Liver (tissue), 9 donors: ENCODE measurements around the gene MOGAT3. TPM values are rescaled to one million over a fixed set of nuclear protein-coding genes. Genes with fewer than 3 reads are reported as not detected.

ENCODE experiments used
- DNase-seq: peaks from one replicate; pipeline ENCODE4 v3.0.0-alpha.2; 2017; ENCODE audit warnings: low spot score
- H3K27ac ChIP-seq, 2 donors: one replicate each; pipeline ENCODE4 v1.7.0; 2013; ENCODE audit warnings: inconsistent platforms in 2 of 2, low read length in 2 of 2, control low read depth in 1 of 2, low read depth in 1 of 2, mild to moderate bottlenecking in 1 of 2
- H3K27me3 ChIP-seq, 4 donors: one replicate each; pipeline versions ENCODE4 v1.6.1 to v1.7.0; 2013; ENCODE audit warnings: low read length in 3 of 4, inconsistent platforms in 1 of 4, mild to moderate bottlenecking in 1 of 4, moderate library complexity in 1 of 4; ENCODE audit not compliant: control insufficient read depth in 4 of 4, insufficient read depth in 4 of 4
- H3K36me3 ChIP-seq, 4 donors: one replicate each; pipeline versions ENCODE4 v1.6.1 to v1.7.0; 2013; ENCODE audit warnings: low read length in 3 of 4, mild to moderate bottlenecking in 3 of 4, low read depth in 1 of 4, moderate library complexity in 1 of 4; ENCODE audit not compliant: control insufficient read depth in 4 of 4, insufficient read depth in 3 of 4
- H3K4me1 ChIP-seq, 4 donors: one replicate each; pipeline versions ENCODE4 v1.6.1 to v1.7.0; 2013; ENCODE audit warnings: low read length in 3 of 4, mild to moderate bottlenecking in 3 of 4, moderate library complexity in 1 of 4; ENCODE audit not compliant: control insufficient read depth in 4 of 4, insufficient read depth in 4 of 4
- H3K4me3 ChIP-seq, 3 donors: one replicate each; pipeline versions ENCODE4 v1.6.1 to v1.7.0; 2013; ENCODE audit warnings: low read length in 3 of 3, control low read depth in 1 of 3, low read depth in 1 of 3, mild to moderate bottlenecking in 1 of 3
- H3K9ac ChIP-seq, 2 donors: one replicate each; pipeline ENCODE4 v1.7.0; 2013; ENCODE audit warnings: low read length in 2 of 2, mild to moderate bottlenecking in 2 of 2, moderate library complexity in 2 of 2, control low read depth in 1 of 2, low read depth in 1 of 2
- H3K9me3 ChIP-seq, 4 donors: one replicate each; pipeline versions ENCODE4 v1.6.1 to v1.7.0; 2013; ENCODE audit warnings: low read length in 3 of 4; ENCODE audit not compliant: control insufficient read depth in 4 of 4
- ATF3 ChIP-seq: IDR thresholded peaks from 2 replicates; pipeline ENCODE4 v1.6.1; 2016; ENCODE audit warnings: antibody characterized with exemption
- CTCF ChIP-seq: fragments of 150-350 bp; IDR thresholded peaks from 2 replicates; pipeline ENCODE4 v1.5.1; 2017; ENCODE audit warnings: improper control_type of control experiment, low read depth, low read length; ENCODE audit not compliant: missing input control
- EGR1 ChIP-seq, 2 donors: IDR thresholded peaks; 2 replicates each; pipeline ENCODE4 v1.6.1; 2016 to 2018; ENCODE audit warnings: antibody characterized with exemption in 2 of 2, low read depth in 2 of 2
- FOXA1 ChIP-seq: IDR thresholded peaks from 2 replicates; pipeline ENCODE4 v1.6.1; 2016; ENCODE audit warnings: antibody characterized with exemption
- FOXA2 ChIP-seq: IDR thresholded peaks from 2 replicates; pipeline ENCODE4 v1.6.1; 2016; ENCODE audit warnings: antibody characterized with exemption
- GABPA ChIP-seq, 2 donors: IDR thresholded peaks in 1 of 2; conservative IDR thresholded peaks in 1 of 2; 2 replicates each; pipeline ENCODE4 v1.6.1; 2016; ENCODE audit warnings: antibody characterized with exemption in 2 of 2, mild to moderate bottlenecking in 1 of 2, moderate library complexity in 1 of 2
- HNF4A ChIP-seq, 2 donors: conservative IDR thresholded peaks; 2 replicates each; pipeline ENCODE4 v1.6.1; 2016; ENCODE audit warnings: antibody characterized with exemption in 2 of 2, mild to moderate bottlenecking in 2 of 2
- HNF4G ChIP-seq: IDR thresholded peaks from 2 replicates; pipeline ENCODE4 v1.6.1; 2016; ENCODE audit warnings: antibody characterized with exemption
- JUND ChIP-seq, 2 donors: IDR thresholded peaks; 2 replicates each; pipeline ENCODE4 v1.6.1; 2016; ENCODE audit warnings: antibody characterized with exemption in 2 of 2
- NR2F2 ChIP-seq: IDR thresholded peaks from 2 replicates; pipeline ENCODE4 v1.6.1; 2016; ENCODE audit warnings: antibody characterized with exemption
- RAD21 ChIP-seq, 2 donors: IDR thresholded peaks; 2 replicates each; pipeline ENCODE4 v1.6.1; 2016; ENCODE audit warnings: antibody characterized with exemption in 2 of 2, mild to moderate bottlenecking in 2 of 2
- RXRA ChIP-seq, 2 donors: IDR thresholded peaks; 2 replicates each; pipeline ENCODE4 v1.6.1; 2017 to 2018; ENCODE audit warnings: antibody characterized with exemption in 2 of 2, mild to moderate bottlenecking in 1 of 2
- SP1 ChIP-seq: IDR thresholded peaks from 2 replicates; pipeline ENCODE4 v1.6.1; 2018; ENCODE audit warnings: antibody characterized with exemption, mild to moderate bottlenecking
- TAF1 ChIP-seq: conservative IDR thresholded peaks from 2 replicates; pipeline ENCODE4 v1.6.1; 2016; ENCODE audit warnings: antibody characterized with exemption, mild to moderate bottlenecking
- YY1 ChIP-seq: IDR thresholded peaks from 2 replicates; pipeline ENCODE4 v1.6.1; 2016; ENCODE audit warnings: antibody characterized with exemption, mild to moderate bottlenecking
- WGBS: extraction: QIAGEN DNeasy Blood & Tissue Kit; methylation state at CpG from one replicate; pipeline ENCODE4 v1.1.7; 2013; 5-methylcytosine and 5-hydroxymethylcytosine counted together
- polyA plus RNA-seq, 2 donors: library from polyadenylated mRNA; stranded (reverse) in 1 of 2; unstranded in 1 of 2; fragments of 200-250 nt in 1 of 2; fragments of >200 nt in 1 of 2; fragmentation: Nextera tagmentation in 1 of 2; extraction: Ambion mirVana in 1 of 2; gene quantifications; one replicate each; pipeline versions ENCODE4 v1.2.1 to v1.2.3, GENCODE V29; 2013 to 2015
- total RNA-seq, 2 donors: library from RNA; depleted of rRNA; stranded (reverse); fragments of >200 nt; gene quantifications; one replicate each; pipeline ENCODE4 v1.2.3, GENCODE V29; 2014
- TF ChIP-seq, protein P1 (sequence below): IDR thresholded peaks from 2 replicates; pipeline ENCODE4 v1.6.1; 2016; ENCODE audit warnings: antibody characterized with exemption, mild to moderate bottlenecking
- TF ChIP-seq, protein P2 (sequence below): IDR thresholded peaks from 2 replicates; pipeline ENCODE4 v1.6.1; 2016; ENCODE audit warnings: antibody characterized with exemption
- TF ChIP-seq, protein P3 (sequence below): IDR thresholded peaks from 2 replicates; pipeline ENCODE4 v1.6.1; 2016; ENCODE audit warnings: antibody characterized with exemption
- donor health status: healthy.
- donor health status: healthy.
- donor health status: healthy.
- donor health status: healthy.
- donor health status: healthy.

The MOGAT3 gene
- total and polyA plus RNA-seq, 4 donors: 1.8 to 7.9 (median 3.7) TPM

DNA sequence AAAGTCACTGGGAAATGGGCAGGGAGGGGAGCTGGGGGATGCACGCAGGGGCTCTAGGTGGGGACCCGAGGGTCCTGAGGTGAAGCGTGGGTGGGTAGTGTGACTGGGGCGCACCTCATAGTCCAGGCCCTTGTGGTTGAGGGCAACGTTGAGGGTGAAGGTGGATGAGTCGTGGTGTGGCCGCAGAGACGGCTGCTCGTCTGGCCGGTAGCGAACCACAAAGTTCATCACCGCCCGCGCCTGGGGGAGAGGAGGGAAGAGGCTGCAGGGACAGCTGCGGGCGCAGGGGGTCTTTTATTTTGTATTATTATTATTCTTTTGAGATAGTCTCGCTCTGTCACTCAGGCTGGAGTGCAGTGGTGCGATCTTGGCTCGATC lies 5.8 kb upstream of the MOGAT3 start:
- no peaks in the 10 kb centered on the region for H3K27me3 ChIP-seq
- peaks cover 12 to 40% (median 20%) of the 10 kb centered on the region in 4 donors for H3K36me3 ChIP-seq
- no peak overlapping the region for H3K4me3 ChIP-seq
- no peak overlapping the region for H3K9ac ChIP-seq
- no peak for DNase-seq
- 90% methylated on average over 19 of the region's 19 CpGs for WGBS
- H3K27ac ChIP-seq: no peak overlapping the region
- H3K4me1 ChIP-seq: peaks cover 2 to 10% (median 5%) of the 10 kb centered on the region in 4 donors
- no peaks in the 10 kb centered on the region for H3K9me3 ChIP-seq
- TF ChIP-seq HNF4A (conservative IDR thresholded peaks at IDR 0.05) (no peak), RAD21 (IDR thresholded peaks at IDR 0.05) (no peak), ATF3 (no peak), GABPA (IDR thresholded peaks at IDR 0.05 in 1 of 2, conservative IDR thresholded peaks at IDR 0.05 in 1 of 2) (no peak), HNF4G (no peak), EGR1 (IDR thresholded peaks at IDR 0.05; ENCODE audit: low read depth in 2 of 2) (no peak), CTCF (no peak), YY1 (no peak), FOXA1 (no peak), FOXA2 (no peak), SP1 (no peak), JUND (IDR thresholded peaks at IDR 0.05) (no peak), NR2F2 (no peak), RXRA (IDR thresholded peaks at IDR 0.05) (no peak), TAF1 (no peak)
- TF ChIP-seq, protein P1, sequence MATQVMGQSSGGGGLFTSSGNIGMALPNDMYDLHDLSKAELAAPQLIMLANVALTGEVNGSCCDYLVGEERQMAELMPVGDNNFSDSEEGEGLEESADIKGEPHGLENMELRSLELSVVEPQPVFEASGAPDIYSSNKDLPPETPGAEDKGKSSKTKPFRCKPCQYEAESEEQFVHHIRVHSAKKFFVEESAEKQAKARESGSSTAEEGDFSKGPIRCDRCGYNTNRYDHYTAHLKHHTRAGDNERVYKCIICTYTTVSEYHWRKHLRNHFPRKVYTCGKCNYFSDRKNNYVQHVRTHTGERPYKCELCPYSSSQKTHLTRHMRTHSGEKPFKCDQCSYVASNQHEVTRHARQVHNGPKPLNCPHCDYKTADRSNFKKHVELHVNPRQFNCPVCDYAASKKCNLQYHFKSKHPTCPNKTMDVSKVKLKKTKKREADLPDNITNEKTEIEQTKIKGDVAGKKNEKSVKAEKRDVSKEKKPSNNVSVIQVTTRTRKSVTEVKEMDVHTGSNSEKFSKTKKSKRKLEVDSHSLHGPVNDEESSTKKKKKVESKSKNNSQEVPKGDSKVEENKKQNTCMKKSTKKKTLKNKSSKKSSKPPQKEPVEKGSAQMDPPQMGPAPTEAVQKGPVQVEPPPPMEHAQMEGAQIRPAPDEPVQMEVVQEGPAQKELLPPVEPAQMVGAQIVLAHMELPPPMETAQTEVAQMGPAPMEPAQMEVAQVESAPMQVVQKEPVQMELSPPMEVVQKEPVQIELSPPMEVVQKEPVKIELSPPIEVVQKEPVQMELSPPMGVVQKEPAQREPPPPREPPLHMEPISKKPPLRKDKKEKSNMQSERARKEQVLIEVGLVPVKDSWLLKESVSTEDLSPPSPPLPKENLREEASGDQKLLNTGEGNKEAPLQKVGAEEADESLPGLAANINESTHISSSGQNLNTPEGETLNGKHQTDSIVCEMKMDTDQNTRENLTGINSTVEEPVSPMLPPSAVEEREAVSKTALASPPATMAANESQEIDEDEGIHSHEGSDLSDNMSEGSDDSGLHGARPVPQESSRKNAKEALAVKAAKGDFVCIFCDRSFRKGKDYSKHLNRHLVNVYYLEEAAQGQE: no peak
- TF ChIP-seq, protein P2, sequence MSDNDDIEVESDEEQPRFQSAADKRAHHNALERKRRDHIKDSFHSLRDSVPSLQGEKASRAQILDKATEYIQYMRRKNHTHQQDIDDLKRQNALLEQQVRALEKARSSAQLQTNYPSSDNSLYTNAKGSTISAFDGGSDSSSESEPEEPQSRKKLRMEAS: no peak
- TF ChIP-seq, protein P3, sequence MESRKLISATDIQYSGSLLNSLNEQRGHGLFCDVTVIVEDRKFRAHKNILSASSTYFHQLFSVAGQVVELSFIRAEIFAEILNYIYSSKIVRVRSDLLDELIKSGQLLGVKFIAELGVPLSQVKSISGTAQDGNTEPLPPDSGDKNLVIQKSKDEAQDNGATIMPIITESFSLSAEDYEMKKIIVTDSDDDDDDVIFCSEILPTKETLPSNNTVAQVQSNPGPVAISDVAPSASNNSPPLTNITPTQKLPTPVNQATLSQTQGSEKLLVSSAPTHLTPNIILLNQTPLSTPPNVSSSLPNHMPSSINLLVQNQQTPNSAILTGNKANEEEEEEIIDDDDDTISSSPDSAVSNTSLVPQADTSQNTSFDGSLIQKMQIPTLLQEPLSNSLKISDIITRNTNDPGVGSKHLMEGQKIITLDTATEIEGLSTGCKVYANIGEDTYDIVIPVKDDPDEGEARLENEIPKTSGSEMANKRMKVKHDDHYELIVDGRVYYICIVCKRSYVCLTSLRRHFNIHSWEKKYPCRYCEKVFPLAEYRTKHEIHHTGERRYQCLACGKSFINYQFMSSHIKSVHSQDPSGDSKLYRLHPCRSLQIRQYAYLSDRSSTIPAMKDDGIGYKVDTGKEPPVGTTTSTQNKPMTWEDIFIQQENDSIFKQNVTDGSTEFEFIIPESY: no peak
